H9 (cell line): ENCODE data around the gene MAN1A1. TPM values are rescaled to one million over a fixed set of nuclear protein-coding genes. Genes with fewer than 3 reads are reported as not detected.
A peak's percentile ranks its signal among the peaks of the same experiment; 100 is the strongest.

ENCODE experiments used
- DNase-seq: peaks from one replicate; pipeline ENCODE4 v3.0.0-alpha.2; 2017
- H2AFZ ChIP-seq: one replicate; pipeline ENCODE4 v1.6.1; 2013; ENCODE audit warnings: mild to moderate bottlenecking, low read length, control low read depth, moderate library complexity
- H2AK5ac ChIP-seq: 2 replicates; pipeline ENCODE4 v1.6.1; 2013; ENCODE audit warnings: low read length, control low read depth, mixed read lengths; ENCODE audit not compliant: insufficient read length
- H2BK120ac ChIP-seq: one replicate; pipeline ENCODE4 v1.6.1; 2013; ENCODE audit warnings: low read depth, mild to moderate bottlenecking, low read length, control low read depth, inconsistent platforms; ENCODE audit not compliant: poor library complexity, severe bottlenecking
- H2BK12ac ChIP-seq: 2 replicates; pipeline ENCODE4 v1.6.1; 2013; ENCODE audit warnings: low read length, control low read depth, mixed read lengths, low read depth; ENCODE audit not compliant: insufficient read length
- H2BK15ac ChIP-seq: 2 replicates; pipeline ENCODE4 v1.6.1; 2013; ENCODE audit warnings: low read depth, low read length, control low read depth
- H2BK20ac ChIP-seq: one replicate; pipeline ENCODE4 v1.6.1; 2013; ENCODE audit warnings: low read depth, mild to moderate bottlenecking, low read length, control low read depth, inconsistent platforms; ENCODE audit not compliant: poor library complexity, severe bottlenecking
- H2BK5ac ChIP-seq: 2 replicates; pipeline ENCODE4 v1.6.1; 2013; ENCODE audit warnings: low read length, control low read depth, mixed read lengths; ENCODE audit not compliant: insufficient read length
- H3K14ac ChIP-seq: 2 replicates; pipeline ENCODE4 v1.6.1; 2013; ENCODE audit warnings: low read length, control low read depth; ENCODE audit not compliant: insufficient read depth
- H3K18ac ChIP-seq: 2 replicates; pipeline ENCODE4 v1.6.1; 2013; ENCODE audit warnings: low read depth, mild to moderate bottlenecking, mixed read lengths, low read length, control low read depth; ENCODE audit not compliant: insufficient read length
- H3K23ac ChIP-seq: 2 replicates; pipeline ENCODE4 v1.6.1; 2013; ENCODE audit warnings: low read length, control low read depth, mixed read lengths, low read depth; ENCODE audit not compliant: insufficient read length
- H3K23me2 ChIP-seq: 2 replicates; pipeline ENCODE4 v1.6.1; 2013; ENCODE audit warnings: low read depth, mild to moderate bottlenecking, mixed read lengths, low read length, control low read depth; ENCODE audit not compliant: insufficient read length, poor library complexity, severe bottlenecking
- H3K27ac ChIP-seq: 2 replicates; pipeline ENCODE4 v1.5.1; 2013; ENCODE audit warnings: low read length, control low read depth, mixed read lengths, low read depth; ENCODE audit not compliant: insufficient read length
- H3K27me3 ChIP-seq: 2 replicates; pipeline ENCODE4 v1.6.1; 2013; ENCODE audit warnings: low read length, control low read depth, inconsistent platforms; ENCODE audit not compliant: insufficient read depth
- H3K4ac ChIP-seq: 2 replicates; pipeline ENCODE4 v1.6.1; 2013; ENCODE audit warnings: low read depth, mild to moderate bottlenecking, control low read depth, inconsistent platforms, low read length, moderate library complexity
- H3K4me1 ChIP-seq: 2 replicates; pipeline ENCODE4 v1.6.1; 2013; ENCODE audit warnings: low read length, control low read depth, inconsistent platforms; ENCODE audit not compliant: insufficient read depth
- H3K4me2 ChIP-seq: 2 replicates; pipeline ENCODE4 v1.6.1; 2013; ENCODE audit warnings: low read length, control low read depth, mixed read lengths; ENCODE audit not compliant: insufficient read length, insufficient read depth
- H3K56ac ChIP-seq: 2 replicates; pipeline ENCODE4 v1.6.1; 2013; ENCODE audit warnings: low read depth, mild to moderate bottlenecking, mixed read lengths, low read length, control low read depth; ENCODE audit not compliant: insufficient read length
- H3K79me1 ChIP-seq: 2 replicates; pipeline ENCODE4 v1.6.1; 2013; ENCODE audit warnings: low read depth, mild to moderate bottlenecking, moderate library complexity, low read length, control low read depth, inconsistent platforms; ENCODE audit not compliant: insufficient read depth, poor library complexity, severe bottlenecking
- H3K79me2 ChIP-seq: 2 replicates; pipeline ENCODE4 v1.6.1; 2013; ENCODE audit warnings: low read length, control low read depth, inconsistent platforms; ENCODE audit not compliant: insufficient read depth
- H3K9ac ChIP-seq: 2 replicates; pipeline ENCODE4 v1.6.1; 2013; ENCODE audit warnings: low read length, control low read depth, mixed read lengths; ENCODE audit not compliant: insufficient read length; ENCODE audit errors: extremely low read depth
- H3K9me3 ChIP-seq: one replicate; pipeline ENCODE4 v1.6.1; 2013; ENCODE audit warnings: low read depth, low read length, inconsistent platforms; ENCODE audit not compliant: control insufficient read depth
- H3T11ph ChIP-seq: one replicate; pipeline ENCODE4 v1.6.1; 2013; ENCODE audit warnings: mild to moderate bottlenecking, low read length, control low read depth, inconsistent platforms
- H4K20me1 ChIP-seq: one replicate; pipeline ENCODE4 v1.6.1; 2013; ENCODE audit not compliant: control insufficient read depth, insufficient read length, insufficient read depth
- H4K5ac ChIP-seq: 2 replicates; pipeline ENCODE4 v1.6.1; 2013; ENCODE audit warnings: low read depth, mild to moderate bottlenecking, mixed read lengths, low read length, control low read depth; ENCODE audit not compliant: insufficient read length
- H4K8ac ChIP-seq: replicated peaks from 2 replicates; pipeline ENCODE4 v1.6.1; 2013; ENCODE audit warnings: low read length, control low read depth, mixed read lengths, low read depth; ENCODE audit not compliant: insufficient read length
- H4K91ac ChIP-seq: 2 replicates; pipeline ENCODE4 v1.6.1; 2013; ENCODE audit warnings: low read depth, mild to moderate bottlenecking, moderate library complexity, mixed read lengths, low read length, control low read depth; ENCODE audit not compliant: insufficient read length
- H3K27ac Mint-ChIP-seq, 3 experiments: 2 replicates in 2 of 3; 3 replicates in 1 of 3; pipeline ENCODE4 v1.8.0; 2020 to 2021; ENCODE audit warnings: mixed read lengths in 3 of 3, mild to moderate bottlenecking in 1 of 3, moderate library complexity in 1 of 3
- H3K27me3 Mint-ChIP-seq: 2 replicates; pipeline ENCODE4 v1.8.0; 2021; ENCODE audit warnings: low read depth, mild to moderate bottlenecking, moderate library complexity, mixed read lengths
- H3K36me3 Mint-ChIP-seq, 3 experiments: 2 replicates in 2 of 3; 3 replicates in 1 of 3; pipeline ENCODE4 v1.8.0; 2020 to 2021; ENCODE audit warnings: low read depth in 3 of 3, mixed read lengths in 3 of 3; ENCODE audit not compliant: insufficient read depth in 1 of 3
- H3K4me1 Mint-ChIP-seq, 2 experiments: 2 replicates each; pipeline ENCODE4 v1.8.0; 2020; ENCODE audit warnings: mixed read lengths in 2 of 2
- H3K4me3 Mint-ChIP-seq, 2 experiments: 2 replicates in 1 of 2; 3 replicates in 1 of 2; pipeline ENCODE4 v1.8.0; 2020 to 2021; ENCODE audit warnings: mild to moderate bottlenecking in 2 of 2, mixed read lengths in 2 of 2, moderate library complexity in 1 of 2
- H3K9me3 Mint-ChIP-seq, 2 experiments: 2 replicates in 1 of 2; 3 replicates in 1 of 2; pipeline ENCODE4 v1.8.0; 2020; ENCODE audit warnings: mild to moderate bottlenecking in 2 of 2, mixed read lengths in 2 of 2, moderate library complexity in 1 of 2
- CTCF ChIP-seq: fragments of 200-600 bp; sonication (generic); conservative IDR thresholded peaks from 3 replicates; pipeline ENCODE4 v1.8.0; 2021; ENCODE audit warnings: antibody characterized with exemption, mild to moderate bottlenecking
- whole genome bisulfite sequencing: extraction: QIAGEN DNeasy Blood & Tissue Kit; methylation state at CpG from one replicate; pipeline ENCODE4 v1.1.7; 2013; ENCODE audit warnings: missing lambda C conversion rate, low lambda C conversion rate, mixed read lengths; ENCODE audit not compliant: insufficient read length; ENCODE audit errors: extremely low coverage; 5-methylcytosine and 5-hydroxymethylcytosine counted together
- total RNA-seq: library from RNA; stranded (reverse); gene quantifications from 2 replicates; pipeline ENCODE4 v1.2.1, GENCODE V29; 2021

Gene MAN1A1
- total RNA-seq, 1 experiment from 2014 or later, result 1.6 TPM

- Histone ChIP-seq H2BK15ac (no peak overlapping the region), H4K5ac (no peak overlapping the region), H2AK5ac (no peak overlapping the region), H3K79me2 (no peaks in the 10 kb centered on the region), H3K79me1 (no peaks in the 10 kb centered on the region), H3K18ac (no peak overlapping the region), H3K27ac (no peak overlapping the region), H3K9me3 (no peaks in the 10 kb centered on the region), H3K23ac (no peak overlapping the region), H3K4ac (no peak overlapping the region), H3K9ac (no peak overlapping the region), H3K56ac (no peak overlapping the region), H2BK120ac (no peak overlapping the region), H3K4me2 (no peak overlapping the region), H2AFZ (no peak overlapping the region), H3K14ac (no peak overlapping the region), H4K8ac (no peak overlapping the region), H3T11ph (no peak overlapping the region), H2BK5ac (no peak overlapping the region), H3K23me2 (no peaks in the 10 kb centered on the region), H3K4me1 (peaks cover 3% of the 10 kb centered on the region; the same call in 1 of the 2 replicates), H4K91ac (no peak overlapping the region), H2BK12ac (no peak overlapping the region), H2BK20ac (no peak overlapping the region), H3K27me3 (no peaks in the 10 kb centered on the region), H4K20me1 (no peaks in the 10 kb centered on the region)
- WGBS, result no CpG with 5 or more reads among the region's 4 CpGs
- DNase-seq, result no peak
- peaks cover 21 to 25% of the 10 kb centered on the region in 2 experiments for H3K4me1 Mint-ChIP-seq
- H3K4me3 Mint-ChIP-seq, result no peak overlapping the region
- no peak for TF ChIP-seq CTCF
- no peaks in the 10 kb centered on the region for H3K9me3 Mint-ChIP-seq
- no peaks in the 10 kb centered on the region for H3K27me3 Mint-ChIP-seq
- H3K36me3 Mint-ChIP-seq, result no peaks in the 10 kb centered on the region
- H3K27ac Mint-ChIP-seq, result peak overlapping the region in 1 of 3 experiments; percentile 44; a peak in 1 of 7 replicates
Measured at GRCh38 chr6:119339941-119340456, 9.6 kb downstream of the MAN1A1 start.
